Measurements from ENCODE around the gene TBCEL.

Gene TBCEL

DNA sequence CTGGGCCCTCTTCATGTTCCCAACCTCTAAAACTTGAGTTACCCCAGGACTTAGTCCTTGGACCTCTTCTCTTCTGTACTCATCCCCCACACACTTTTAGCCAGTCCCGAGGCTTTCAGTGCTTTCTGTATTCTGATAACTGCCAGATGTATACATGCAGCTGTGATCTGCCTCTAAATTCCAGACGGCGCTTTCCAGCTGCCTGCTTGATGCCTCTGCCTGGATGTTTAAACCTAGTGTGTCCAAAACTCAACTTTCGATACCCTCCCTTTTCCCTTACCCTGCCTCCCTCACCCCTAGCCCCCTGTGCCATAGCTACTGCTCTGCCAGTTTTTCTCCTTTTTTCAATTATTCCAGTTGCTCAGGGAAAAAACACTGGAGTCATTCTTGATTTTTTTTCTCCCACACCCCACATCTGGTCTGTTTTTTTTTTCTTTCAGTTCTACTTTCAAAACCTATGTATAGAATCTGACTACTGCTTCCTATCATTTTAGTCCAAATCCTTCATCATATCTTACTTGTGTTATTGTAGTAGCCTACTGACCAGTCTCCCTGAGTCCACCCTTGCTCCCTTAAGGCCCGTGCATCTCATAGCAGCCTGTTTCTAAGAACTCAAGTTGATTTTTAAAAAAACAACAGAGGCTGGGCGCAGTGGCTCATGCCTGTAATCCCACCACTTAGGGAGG lies 44.2 kb downstream of the TBCEL start:
- H3K4me3 ChIP-seq (ENCODE audit: low read depth, low read length): no peak overlapping the region
- TF ChIP-seq, protein P1, sequence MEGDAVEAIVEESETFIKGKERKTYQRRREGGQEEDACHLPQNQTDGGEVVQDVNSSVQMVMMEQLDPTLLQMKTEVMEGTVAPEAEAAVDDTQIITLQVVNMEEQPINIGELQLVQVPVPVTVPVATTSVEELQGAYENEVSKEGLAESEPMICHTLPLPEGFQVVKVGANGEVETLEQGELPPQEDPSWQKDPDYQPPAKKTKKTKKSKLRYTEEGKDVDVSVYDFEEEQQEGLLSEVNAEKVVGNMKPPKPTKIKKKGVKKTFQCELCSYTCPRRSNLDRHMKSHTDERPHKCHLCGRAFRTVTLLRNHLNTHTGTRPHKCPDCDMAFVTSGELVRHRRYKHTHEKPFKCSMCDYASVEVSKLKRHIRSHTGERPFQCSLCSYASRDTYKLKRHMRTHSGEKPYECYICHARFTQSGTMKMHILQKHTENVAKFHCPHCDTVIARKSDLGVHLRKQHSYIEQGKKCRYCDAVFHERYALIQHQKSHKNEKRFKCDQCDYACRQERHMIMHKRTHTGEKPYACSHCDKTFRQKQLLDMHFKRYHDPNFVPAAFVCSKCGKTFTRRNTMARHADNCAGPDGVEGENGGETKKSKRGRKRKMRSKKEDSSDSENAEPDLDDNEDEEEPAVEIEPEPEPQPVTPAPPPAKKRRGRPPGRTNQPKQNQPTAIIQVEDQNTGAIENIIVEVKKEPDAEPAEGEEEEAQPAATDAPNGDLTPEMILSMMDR (IDR thresholded peaks at IDR 0.05; ENCODE audit: low read depth, low read length, missing control alignments): no peak
- DNase-seq (ENCODE audit: low read depth): no peak

GRCh38 chr11:121068787-121069186 lies 44.9 kb downstream of the TBCEL start:
- no peak overlapping the region for H3K4me3 ChIP-seq (ENCODE audit: low read depth, low read length)
- DNase-seq (ENCODE audit: low read depth): no peak
- TF ChIP-seq, protein P1 (IDR thresholded peaks at IDR 0.05; ENCODE audit: low read depth, low read length, missing control alignments): no peak

DNA sequence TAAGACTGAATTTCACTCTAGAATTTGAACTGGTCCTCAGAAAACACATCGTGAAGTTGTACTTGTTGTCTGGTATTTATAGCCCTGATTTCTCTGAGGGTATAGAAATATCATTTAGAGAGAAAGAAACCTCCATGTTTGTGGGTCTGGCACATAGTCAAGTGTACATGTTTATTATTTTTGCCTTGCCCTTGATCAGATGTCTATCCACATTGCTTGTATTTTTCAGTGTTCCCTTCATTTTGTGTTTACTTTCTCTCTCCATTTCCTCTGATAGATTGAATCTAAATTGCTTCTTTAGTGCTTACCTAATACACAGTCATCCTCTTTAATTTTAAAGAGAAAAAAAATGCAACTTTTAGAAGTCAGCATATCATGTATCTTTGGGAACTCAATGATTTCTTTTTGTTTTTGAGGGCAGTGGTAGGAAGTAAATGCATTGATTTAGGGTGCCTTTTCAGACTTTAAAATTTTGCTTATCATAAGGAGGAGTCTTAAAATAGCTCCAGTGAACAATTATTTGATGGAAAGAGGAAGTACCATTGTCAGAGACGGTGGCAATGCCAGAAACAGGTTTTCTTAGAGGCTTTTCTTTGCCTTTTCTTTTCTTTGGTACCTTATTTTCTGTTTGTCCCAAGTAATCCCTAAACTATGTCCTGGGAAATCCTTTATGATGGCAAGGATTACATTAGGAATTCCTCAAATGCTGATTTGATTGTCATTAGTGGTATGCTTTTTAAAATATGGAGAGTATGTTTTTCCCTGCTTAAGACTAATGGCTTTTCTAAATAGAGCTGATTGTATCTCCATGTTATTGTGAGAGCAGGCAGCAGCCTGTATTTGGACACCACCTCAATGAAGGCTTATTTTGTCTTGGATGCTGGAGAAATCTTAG lies 47.3 kb downstream of the TBCEL start:
- DNase-seq (ENCODE audit: low read depth): no peak
- H3K4me3 ChIP-seq (ENCODE audit: low read depth, low read length): no peak overlapping the region
- TF ChIP-seq, protein P1 (IDR thresholded peaks at IDR 0.05; ENCODE audit: low read depth, low read length, missing control alignments): no peak

- no peak overlapping the region for H3K4me3 ChIP-seq (ENCODE audit: low read depth, low read length)
- TF ChIP-seq, protein P1 (IDR thresholded peaks at IDR 0.05; ENCODE audit: low read depth, low read length, missing control alignments): no peak
- no peak for DNase-seq (ENCODE audit: low read depth)
Measured at GRCh38 chr11:121071846-121072450, 48.0 kb downstream of the TBCEL start.

GRCh38 chr11:121081321-121081720 lies 57.4 kb downstream of the TBCEL start:
- TF ChIP-seq, protein P1 (IDR thresholded peaks at IDR 0.05; ENCODE audit: low read depth, low read length, missing control alignments): no peak
- DNase-seq (ENCODE audit: low read depth): no peak
- no peak overlapping the region for H3K4me3 ChIP-seq (ENCODE audit: low read depth, low read length)

GRCh38 chr11:121082219-121082618 lies 58.3 kb downstream of the TBCEL start:
- no peak overlapping the region for H3K4me3 ChIP-seq (ENCODE audit: low read depth, low read length)
- TF ChIP-seq, protein P1 (IDR thresholded peaks at IDR 0.05; ENCODE audit: low read depth, low read length, missing control alignments): no peak
- DNase-seq (ENCODE audit: low read depth): no peak
